Pancreas (tissue), 10 donors: ENCODE measurements around the gene STH. TPM values are rescaled to one million over a fixed set of nuclear protein-coding genes. Genes with fewer than 3 reads are reported as not detected.

ENCODE experiments used
- ATAC-seq, 4 donors: fragments of 200-7000 bp; cut with Tn5 transposase; one replicate each; pipeline versions ENCODE4 v1.8.0 to v1.9.1; 2020; ENCODE audit warnings: mild to moderate bottlenecking in 4 of 4, moderate library complexity in 4 of 4
- DNase-seq, 6 donors: peaks; one replicate each; pipeline ENCODE4 v3.0.0-alpha.2; 2020
- FAIRE-seq: peaks from 2 replicates; lab custom pipeline; 2012; peaks lifted over from hg19 to GRCh38; lab: Jason Lieb, UNC
- H3K27ac ChIP-seq, 4 donors: fragments of 200-600 bp; sonication (generic); 1 replicate in 3 of 4; 2 replicates in 1 of 4; pipeline versions ENCODE4 v1.5.0 to v1.8.0; 2020
- H3K27me3 ChIP-seq, 4 donors: fragments of 200-600 bp; one replicate each; pipeline ENCODE4 v1.8.0; 2021
- H3K36me3 ChIP-seq, 3 donors: fragments of 200-600 bp; sonication (generic) in 1 of 3; one replicate each; pipeline versions ENCODE4 v1.5.0 to v1.8.0; 2020 to 2021
- H3K4me1 ChIP-seq, 3 donors: fragments of 200-600 bp; one replicate each; pipeline ENCODE4 v1.8.0; 2021
- H3K4me3 ChIP-seq, 4 donors: fragments of 200-600 bp; sonication (generic) in 2 of 4; one replicate each; pipeline versions ENCODE4 v1.5.0 to v1.8.0; 2020 to 2021
- H3K9me3 ChIP-seq, 4 donors: fragments of 200-600 bp; one replicate each; pipeline ENCODE4 v1.8.0; 2021
- WGBS, 2 donors: extraction: QIAGEN DNeasy Blood & Tissue Kit; methylation state at CpG; one replicate each; pipeline ENCODE4 v1.1.7; 2013; 5-methylcytosine and 5-hydroxymethylcytosine counted together
- intact Hi-C, 3 donors: fragments of 100-400 bp; cut with DNase I; formaldehyde crosslinking; loops; one replicate each; pipeline versions ENCODE4 v1.11.1 to v1.14.2; 2022
- polyA plus RNA-seq, 2 donors: library from polyadenylated mRNA; stranded (reverse); fragments of 200-250 nt; gene quantifications; one replicate each; pipeline ENCODE4 v1.2.3, GENCODE V29; 2013
- total RNA-seq, 6 donors: library from RNA; stranded (reverse); fragmentation: NEBNext Ultra II Directional in 4 of 6; extraction: Animal tissue kit (Norgen Biotek cat#: 25700) in 4 of 6; gene quantifications; one replicate each; pipeline versions ENCODE4 v1.2.1 to v1.2.4, GENCODE V29; 2021 to 2023
- TF ChIP-seq, protein P1 (sequence below), 4 donors: fragments of 200-600 bp; sonication (generic) in 3 of 4; IDR thresholded peaks; one replicate each; pipeline versions ENCODE4 v1.5.0 to v1.8.0; 2021; ENCODE audit warnings: antibody characterized with exemption in 4 of 4
- donor health status: healthy with polysubstance abuse.
- donor health status: DM: no; HTN: no; CAD: no; lungs with moderate emphysema.
- donor health status: DM: no; HTN: no; CAD: no.
- donor health status: control.
- donor health status: control.
- donor health status: Bipolar disorder and iron deficiency.
- donor health status: DM: yes; HTN: yes; CAD: no.
- donor health status: DM: no; HTN: no; CAD: no.
- donor health status: DM: no; HTN: no; CAD: no.
- donor health status: DM: yes; HTN: yes; CAD: no.

STH gene
- total and polyA plus RNA-seq, 8 donors, result not detected

DNA sequence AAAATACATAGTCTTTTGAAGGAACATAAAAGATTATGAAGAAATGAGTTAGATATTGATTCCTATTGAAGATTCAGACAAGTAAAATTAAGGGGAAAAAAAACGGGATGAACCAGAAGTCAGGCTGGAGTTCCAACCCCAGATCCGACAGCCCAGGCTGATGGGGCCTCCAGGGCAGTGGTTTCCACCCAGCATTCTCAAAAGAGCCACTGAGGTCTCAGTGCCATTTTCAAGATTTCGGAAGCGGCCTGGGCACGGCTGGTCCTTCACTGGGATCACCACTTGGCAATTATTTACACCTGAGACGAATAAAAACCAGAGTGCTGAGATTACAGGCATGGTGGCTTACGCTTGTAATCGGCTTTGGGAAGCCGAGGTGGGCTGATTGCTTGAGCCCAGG is 9.5 kb downstream of the STH start:
- Histone ChIP-seq H3K36me3 (no peaks in the 10 kb centered on the region), H3K4me3 (no peak overlapping the region), H3K9me3 (no peaks in the 10 kb centered on the region), H3K27me3 (no peaks in the 10 kb centered on the region), H3K27ac (no peak overlapping the region), H3K4me1 (peaks cover 3 to 14% (median 9%) of the 10 kb centered on the region in 3 donors)
- TF ChIP-seq, protein P1, sequence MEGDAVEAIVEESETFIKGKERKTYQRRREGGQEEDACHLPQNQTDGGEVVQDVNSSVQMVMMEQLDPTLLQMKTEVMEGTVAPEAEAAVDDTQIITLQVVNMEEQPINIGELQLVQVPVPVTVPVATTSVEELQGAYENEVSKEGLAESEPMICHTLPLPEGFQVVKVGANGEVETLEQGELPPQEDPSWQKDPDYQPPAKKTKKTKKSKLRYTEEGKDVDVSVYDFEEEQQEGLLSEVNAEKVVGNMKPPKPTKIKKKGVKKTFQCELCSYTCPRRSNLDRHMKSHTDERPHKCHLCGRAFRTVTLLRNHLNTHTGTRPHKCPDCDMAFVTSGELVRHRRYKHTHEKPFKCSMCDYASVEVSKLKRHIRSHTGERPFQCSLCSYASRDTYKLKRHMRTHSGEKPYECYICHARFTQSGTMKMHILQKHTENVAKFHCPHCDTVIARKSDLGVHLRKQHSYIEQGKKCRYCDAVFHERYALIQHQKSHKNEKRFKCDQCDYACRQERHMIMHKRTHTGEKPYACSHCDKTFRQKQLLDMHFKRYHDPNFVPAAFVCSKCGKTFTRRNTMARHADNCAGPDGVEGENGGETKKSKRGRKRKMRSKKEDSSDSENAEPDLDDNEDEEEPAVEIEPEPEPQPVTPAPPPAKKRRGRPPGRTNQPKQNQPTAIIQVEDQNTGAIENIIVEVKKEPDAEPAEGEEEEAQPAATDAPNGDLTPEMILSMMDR (IDR thresholded peaks at IDR 0.05), result no peak
- no peak for DNase-seq
- ATAC-seq, result no peak
- intact Hi-C loops, result no loop called here
- no peak for FAIRE-seq
- WGBS, 2 donors, result 90 to 92% methylated on average over 9 of the region's 9 CpGs

DNA sequence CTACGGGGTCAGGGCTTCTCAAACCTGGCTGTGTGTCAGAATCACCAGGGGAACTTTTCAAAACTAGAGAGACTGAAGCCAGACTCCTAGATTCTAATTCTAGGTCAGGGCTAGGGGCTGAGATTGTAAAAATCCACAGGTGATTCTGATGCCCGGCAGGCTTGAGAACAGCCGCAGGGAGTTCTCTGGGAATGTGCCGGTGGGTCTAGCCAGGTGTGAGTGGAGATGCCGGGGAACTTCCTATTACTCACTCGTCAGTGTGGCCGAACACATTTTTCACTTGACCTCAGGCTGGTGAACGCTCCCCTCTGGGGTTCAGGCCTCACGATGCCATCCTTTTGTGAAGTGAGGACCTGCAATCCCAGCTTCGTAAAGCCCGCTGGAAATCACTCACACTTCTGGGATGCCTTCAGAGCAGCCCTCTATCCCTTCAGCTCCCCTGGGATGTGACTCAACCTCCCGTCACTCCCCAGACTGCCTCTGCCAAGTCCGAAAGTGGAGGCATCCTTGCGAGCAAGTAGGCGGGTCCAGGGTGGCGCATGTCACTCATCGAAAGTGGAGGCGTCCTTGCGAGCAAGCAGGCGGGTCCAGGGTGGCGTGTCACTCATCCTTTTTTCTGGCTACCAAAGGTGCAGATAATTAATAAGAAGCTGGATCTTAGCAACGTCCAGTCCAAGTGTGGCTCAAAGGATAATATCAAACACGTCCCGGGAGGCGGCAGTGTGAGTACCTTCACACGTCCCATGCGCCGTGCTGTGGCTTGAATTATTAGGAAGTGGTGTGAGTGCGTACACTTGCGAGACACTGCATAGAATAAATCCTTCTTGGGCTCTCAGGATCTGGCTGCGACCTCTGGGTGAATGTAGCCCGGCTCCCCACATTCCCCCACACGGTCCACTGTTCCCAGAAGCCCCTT is 10.9 kb downstream of the STH start:
- H3K9me3 ChIP-seq, result no peaks in the 10 kb centered on the region
- FAIRE-seq, result no peak
- no peak overlapping the region for H3K4me3 ChIP-seq
- H3K4me1 ChIP-seq, result peaks cover 0 to 4% (median 3%) of the 10 kb centered on the region in 3 donors
- H3K27ac ChIP-seq, result no peak overlapping the region
- TF ChIP-seq, protein P1 (IDR thresholded peaks at IDR 0.05), result no peak
- 85% methylated on average over 33 of the region's 33 CpGs for WGBS, 2 donors
- intact Hi-C loops, result no loop called here
- no peaks in the 10 kb centered on the region for H3K36me3 ChIP-seq
- no peaks in the 10 kb centered on the region for H3K27me3 ChIP-seq
- peak in 1 of 4 donors; percentile 33 for ATAC-seq
- no peak for DNase-seq

DNA sequence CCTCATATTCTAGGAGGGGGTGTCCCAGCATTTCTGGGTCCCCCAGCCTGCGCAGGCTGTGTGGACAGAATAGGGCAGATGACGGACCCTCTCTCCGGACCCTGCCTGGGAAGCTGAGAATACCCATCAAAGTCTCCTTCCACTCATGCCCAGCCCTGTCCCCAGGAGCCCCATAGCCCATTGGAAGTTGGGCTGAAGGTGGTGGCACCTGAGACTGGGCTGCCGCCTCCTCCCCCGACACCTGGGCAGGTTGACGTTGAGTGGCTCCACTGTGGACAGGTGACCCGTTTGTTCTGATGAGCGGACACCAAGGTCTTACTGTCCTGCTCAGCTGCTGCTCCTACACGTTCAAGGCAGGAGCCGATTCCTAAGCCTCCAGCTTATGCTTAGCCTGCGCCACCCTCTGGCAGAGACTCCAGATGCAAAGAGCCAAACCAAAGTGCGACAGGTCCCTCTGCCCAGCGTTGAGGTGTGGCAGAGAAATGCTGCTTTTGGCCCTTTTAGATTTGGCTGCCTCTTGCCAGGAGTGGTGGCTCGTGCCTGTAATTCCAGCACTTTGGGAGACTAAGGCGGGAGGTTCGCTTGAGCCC is 11.6 kb downstream of the STH start:
- Histone ChIP-seq H3K4me3 (no peak overlapping the region), H3K9me3 (no peaks in the 10 kb centered on the region), H3K4me1 (no peaks in the 10 kb centered on the region), H3K36me3 (no peaks in the 10 kb centered on the region), H3K27me3 (no peaks in the 10 kb centered on the region), H3K27ac (no peak overlapping the region)
- FAIRE-seq, result no peak
- DNase-seq, result peak in 1 of 6 donors; percentile 43
- WGBS, 2 donors, result 82 to 86% methylated on average over 16 of the region's 16 CpGs
- TF ChIP-seq, protein P1 (IDR thresholded peaks at IDR 0.05), result no peak
- no peak for ATAC-seq
- intact Hi-C loops, result no loop called here

DNA sequence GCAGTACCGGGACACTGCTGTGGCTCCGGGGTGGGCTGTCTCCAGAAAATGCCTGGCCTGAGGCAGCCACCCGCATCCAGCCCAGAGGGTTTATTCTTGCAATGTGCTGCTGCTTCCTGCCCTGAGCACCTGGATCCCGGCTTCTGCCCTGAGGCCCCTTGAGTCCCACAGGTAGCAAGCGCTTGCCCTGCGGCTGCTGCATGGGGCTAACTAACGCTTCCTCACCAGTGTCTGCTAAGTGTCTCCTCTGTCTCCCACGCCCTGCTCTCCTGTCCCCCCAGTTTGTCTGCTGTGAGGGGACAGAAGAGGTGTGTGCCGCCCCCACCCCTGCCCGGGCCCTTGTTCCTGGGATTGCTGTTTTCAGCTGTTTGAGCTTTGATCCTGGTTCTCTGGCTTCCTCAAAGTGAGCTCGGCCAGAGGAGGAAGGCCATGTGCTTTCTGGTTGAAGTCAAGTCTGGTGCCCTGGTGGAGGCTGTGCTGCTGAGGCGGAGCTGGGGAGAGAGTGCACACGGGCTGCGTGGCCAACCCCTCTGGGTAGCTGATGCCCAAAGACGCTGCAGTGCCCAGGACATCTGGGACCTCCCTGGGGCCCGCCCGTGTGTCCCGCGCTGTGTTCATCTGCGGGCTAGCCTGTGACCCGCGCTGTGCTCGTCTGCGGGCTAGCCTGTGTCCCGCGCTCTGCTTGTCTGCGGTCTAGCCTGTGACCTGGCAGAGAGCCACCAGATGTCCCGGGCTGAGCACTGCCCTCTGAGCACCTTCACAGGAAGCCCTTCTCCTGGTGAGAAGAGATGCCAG is 12.9 kb downstream of the STH start:
- DNase-seq, result peak in 1 of 6 donors; percentile 66
- no peaks in the 10 kb centered on the region for H3K36me3 ChIP-seq
- H3K4me3 ChIP-seq, result no peak overlapping the region
- no peaks in the 10 kb centered on the region for H3K4me1 ChIP-seq
- intact Hi-C loops, result no loop called here
- 91 to 92% methylated on average over 28 of the region's 28 CpGs for WGBS, 2 donors
- FAIRE-seq, result no peak
- H3K27me3 ChIP-seq, result no peaks in the 10 kb centered on the region
- peak in 1 of 4 donors; percentile 13 for ATAC-seq
- no peaks in the 10 kb centered on the region for H3K9me3 ChIP-seq
- TF ChIP-seq, protein P1 (IDR thresholded peaks at IDR 0.05), result no peak
- H3K27ac ChIP-seq, result no peak overlapping the region
